Stimulated activated naive CD4-positive, alpha-beta T cell (primary cell): Measurements from ENCODE around the gene PIGM.

ENCODE experiments used
- DNase-seq, 6 experiments: peaks; one replicate each; lab custom pipeline; 2025; lab: John Stamatoyannopoulos, UW

PIGM gene

DNA sequence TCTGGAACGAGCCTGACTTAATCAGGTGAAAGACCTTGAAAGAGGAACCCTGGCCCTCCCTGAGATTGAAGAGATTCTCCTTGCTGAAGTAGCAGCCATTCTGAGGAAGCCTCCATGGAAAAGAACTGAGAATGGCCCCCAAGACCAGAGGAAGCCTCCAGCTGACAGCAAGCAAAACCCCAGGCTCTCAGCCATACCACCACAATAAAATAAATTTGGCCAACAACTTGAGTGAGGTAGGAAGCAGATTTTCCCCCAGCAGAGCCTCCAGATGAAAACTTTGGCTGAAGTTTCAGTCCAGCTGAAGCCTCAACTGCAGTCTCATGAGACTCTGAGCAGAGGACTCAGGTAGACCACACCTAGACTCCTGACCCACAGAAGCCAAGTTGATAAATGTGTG, 43.8 kb downstream of the PIGM start:
- no peak for DNase-seq

GRCh38 chr1:159987186-159987585, 44.6 kb downstream of the PIGM start:
- DNase-seq: no peak

DNA sequence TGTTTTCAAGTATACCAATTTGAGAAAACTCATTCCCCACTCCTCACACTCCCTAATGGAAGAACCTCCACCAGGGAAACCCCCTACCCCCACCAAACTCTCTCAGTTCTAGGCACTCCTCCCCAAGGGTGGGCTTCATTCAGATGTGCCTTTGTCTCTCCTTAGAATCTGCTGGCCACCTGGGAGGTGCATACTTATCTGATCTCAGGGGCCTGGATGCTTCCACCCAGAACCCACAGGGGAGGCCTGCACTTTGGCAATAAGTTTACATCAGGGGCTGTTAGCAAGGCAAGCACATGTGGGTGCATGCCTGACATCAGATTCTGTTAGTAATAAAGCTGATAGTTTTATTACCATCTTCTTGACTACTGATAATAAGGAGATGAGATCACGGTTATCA, 45.3 kb downstream of the PIGM start:
- no peak for DNase-seq

DNA sequence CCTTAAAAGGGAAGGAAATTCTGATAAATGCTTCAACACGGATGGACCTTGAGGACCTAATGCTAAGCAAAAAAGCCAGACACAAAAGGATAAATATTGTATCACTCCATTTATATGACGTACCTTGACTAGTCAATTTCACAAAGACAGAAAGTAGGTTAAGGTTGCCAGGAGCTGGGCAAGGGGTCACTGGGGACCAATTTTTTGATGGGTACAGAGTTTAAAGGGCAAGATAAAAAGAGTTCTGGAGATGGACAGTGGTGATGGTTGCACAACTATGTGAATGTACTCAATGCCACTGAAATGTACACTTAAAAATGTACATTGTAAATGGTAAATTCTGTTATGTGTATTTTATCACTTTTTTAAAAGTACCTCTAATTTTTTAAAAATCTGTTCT, 45.7 kb downstream of the PIGM start:
- no peak for DNase-seq

DNA sequence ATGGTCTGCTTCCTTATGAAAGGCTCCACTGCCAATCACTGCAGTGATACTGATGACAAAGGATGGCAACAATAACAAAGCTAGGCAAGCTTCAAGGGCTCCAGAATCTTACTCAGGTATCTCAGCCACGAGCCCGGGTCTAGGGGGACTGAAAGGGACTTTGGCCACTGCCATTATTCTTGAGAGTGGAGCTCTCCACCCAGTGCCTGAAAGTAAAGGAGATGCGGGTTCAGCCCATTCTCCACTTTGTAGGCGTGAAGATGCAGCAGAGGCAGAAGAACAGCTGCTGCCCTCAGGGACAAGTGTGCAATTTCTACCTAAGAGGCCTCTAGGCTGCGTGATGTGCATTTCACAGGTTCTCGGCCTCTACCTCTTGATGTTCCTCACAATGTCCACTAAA, 46.3 kb downstream of the PIGM start:
- DNase-seq: no peak

GRCh38 chr1:159983681-159984080, 48.1 kb downstream of the PIGM start:
- DNase-seq: no peak

- no peak for DNase-seq
Measured at GRCh38 chr1:159982280-159982679, 49.5 kb downstream of the PIGM start.

DNA sequence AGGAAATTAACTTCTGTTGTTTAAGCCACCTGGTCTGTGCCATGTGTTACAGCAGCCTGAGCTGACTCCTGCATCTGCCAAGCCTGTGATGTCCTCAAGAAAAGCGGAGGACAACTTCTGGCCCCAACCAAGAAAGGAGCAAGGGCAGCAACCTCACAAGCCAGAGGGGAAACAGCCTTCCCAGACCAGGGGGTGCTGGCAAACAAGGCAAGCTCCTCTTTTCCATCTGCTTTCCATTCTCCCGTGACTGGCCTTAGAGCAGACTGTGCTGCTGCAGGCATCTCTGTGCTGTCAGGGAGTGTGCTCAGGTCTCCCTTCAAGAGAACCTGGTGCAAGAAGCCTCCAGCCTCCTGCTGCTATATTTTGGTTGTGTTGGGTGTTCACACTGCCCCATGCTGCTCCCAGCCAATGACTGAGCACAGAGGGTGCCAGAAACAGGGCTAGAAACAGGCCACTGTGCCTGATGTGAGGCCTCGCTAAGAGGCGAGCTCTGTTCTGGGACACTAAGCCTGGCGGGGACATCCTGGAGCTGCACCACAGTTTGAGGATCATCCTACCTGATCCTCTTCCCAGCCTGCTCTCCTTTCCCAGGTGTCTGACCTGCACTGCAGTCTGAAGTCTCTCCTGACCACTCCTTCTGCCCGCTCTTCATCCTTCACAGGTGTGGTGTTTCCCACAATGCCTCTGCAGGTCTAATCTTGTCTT, 50.3 kb downstream of the PIGM start:
- DNase-seq: no peak

DNA sequence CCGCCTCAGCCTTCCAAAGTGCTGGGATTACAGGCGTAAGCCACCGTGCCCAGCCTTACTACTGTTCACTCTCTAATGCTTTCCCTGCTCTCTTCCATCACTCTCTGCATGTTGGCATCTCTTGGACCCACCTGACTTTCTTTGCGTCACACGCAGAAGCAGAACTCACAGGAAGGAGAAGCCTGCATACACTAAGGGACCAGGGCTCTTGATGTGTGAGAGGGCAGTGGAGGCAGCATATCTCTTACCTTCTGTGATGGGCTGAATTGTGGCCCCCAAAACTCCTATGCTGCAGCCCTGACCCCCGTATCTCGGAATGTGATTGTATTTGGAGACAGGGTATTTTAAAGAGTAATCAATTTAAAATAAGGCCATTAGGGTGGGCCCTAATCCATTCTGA, 51.0 kb downstream of the PIGM start:
- no peak for DNase-seq

DNA sequence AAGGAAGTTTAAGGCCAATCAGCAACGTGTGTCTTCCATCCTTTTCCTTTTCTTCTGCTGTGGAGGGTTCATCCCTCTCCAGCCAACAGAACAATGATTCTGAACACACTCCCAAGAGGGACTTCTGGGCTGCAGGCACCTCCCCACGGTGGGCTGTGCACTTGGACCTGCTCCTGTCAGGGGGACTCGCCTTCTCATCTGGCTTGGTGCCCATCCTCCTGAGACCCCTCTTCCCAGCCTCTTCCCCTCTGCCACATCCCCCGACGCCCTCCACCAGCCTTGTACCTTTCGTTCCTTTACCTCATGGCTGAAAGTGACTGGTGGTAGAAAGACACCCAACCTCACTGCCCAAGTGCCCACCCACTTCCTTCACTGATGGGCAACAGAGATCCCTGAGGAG, 51.7 kb downstream of the PIGM start:
- no peak for DNase-seq

GRCh38 chr1:159979257-159979656, 52.5 kb downstream of the PIGM start:
- DNase-seq: no peak

DNA sequence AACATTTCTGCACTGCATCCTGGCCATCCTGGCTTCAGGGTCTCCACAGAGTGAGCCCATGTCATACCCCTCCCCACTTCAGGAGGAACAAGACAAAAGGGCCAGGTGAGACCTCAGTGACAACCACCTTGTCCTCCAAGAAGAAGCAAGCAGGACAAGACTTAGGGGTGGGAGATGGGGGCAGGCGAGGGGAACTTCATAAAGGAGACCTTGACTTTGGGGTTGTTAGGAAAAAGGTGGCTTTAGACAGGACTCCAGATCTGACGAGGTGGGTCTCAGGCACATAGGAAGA, 53.7 kb downstream of the PIGM start:
- no peak for DNase-seq

DNA sequence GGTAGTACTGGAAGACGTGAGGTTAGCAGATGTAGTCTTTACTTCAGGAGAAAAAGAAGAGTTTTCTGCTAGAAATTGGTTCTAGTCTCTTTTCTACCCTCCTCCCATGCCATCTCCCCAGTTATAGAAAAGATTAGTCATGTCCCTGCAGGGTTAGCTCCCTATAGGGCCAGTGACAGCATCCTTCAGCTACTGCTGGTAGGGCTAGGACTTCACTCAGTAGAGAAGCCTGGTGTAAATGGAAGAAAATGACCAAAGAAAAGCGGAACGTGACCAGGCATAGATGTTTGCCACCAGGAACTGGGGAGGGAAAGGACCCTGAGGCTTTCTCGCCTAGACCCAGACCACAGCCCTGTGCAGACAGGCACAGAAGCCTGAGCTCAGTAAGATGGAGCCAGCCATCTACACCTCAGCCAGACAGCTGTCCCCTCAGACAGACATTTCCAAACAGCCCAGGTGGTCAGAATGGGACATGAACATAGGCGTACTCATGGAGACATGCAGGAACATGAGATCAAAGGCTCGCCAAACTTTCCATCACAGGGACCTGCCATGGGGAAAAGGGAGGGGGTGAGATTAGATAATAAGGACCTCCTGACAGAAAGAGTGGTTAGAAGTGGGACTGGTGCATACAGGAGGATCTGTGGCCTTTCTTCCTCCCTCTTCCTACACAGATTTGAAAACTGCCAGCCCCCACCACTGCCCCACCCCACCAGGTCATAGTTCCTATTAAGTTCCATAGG, 54.3 kb downstream of the PIGM start:
- DNase-seq: no peak
